OCI-LY1 (cell line): Measurements from ENCODE around the gene SYNPO2.

Source experiments
- H2AFZ ChIP-seq: fragments of 200-600 bp; sonication (generic), shearing (Covaris generic); 2 replicates; pipeline ENCODE4 v1.6.0; 2014; ENCODE audit warnings: antibody characterized with exemption, mild to moderate bottlenecking, low read length
- H3F3A ChIP-seq: fragments of 200-600 bp; sonication (generic), shearing (Covaris generic); 2 replicates; pipeline ENCODE4 v1.6.0; 2014; ENCODE audit warnings: mild to moderate bottlenecking, antibody characterized with exemption, low read length, moderate library complexity; ENCODE audit not compliant: insufficient read depth
- H3K27ac ChIP-seq: fragments of 200-600 bp; sonication (generic); 2 replicates; pipeline ENCODE4 v1.5.1; 2014; ENCODE audit warnings: low read length, mixed run types, mild to moderate bottlenecking, low read depth; ENCODE audit not compliant: poor library complexity, severe bottlenecking
- H3K27me3 ChIP-seq: fragments of 200-600 bp; sonication (generic); 2 replicates; pipeline ENCODE4 v1.6.0; 2014; ENCODE audit warnings: antibody characterized with exemption, mild to moderate bottlenecking, low read length, moderate library complexity; ENCODE audit not compliant: insufficient read depth
- H3K36me3 ChIP-seq: fragments of 200-600 bp; sonication (generic); 2 replicates; pipeline ENCODE4 v1.6.1; 2014; ENCODE audit warnings: mild to moderate bottlenecking, antibody characterized with exemption, low read length, moderate library complexity, mixed read lengths; ENCODE audit not compliant: insufficient read depth
- H3K4me1 ChIP-seq: fragments of 200-600 bp; sonication (generic); 2 replicates; pipeline ENCODE4 v1.5.1; 2014; ENCODE audit warnings: mild to moderate bottlenecking, low read length, moderate library complexity; ENCODE audit not compliant: insufficient read depth, severe bottlenecking
- H3K4me2 ChIP-seq: fragments of 200-600 bp; sonication (generic), shearing (Covaris generic); 2 replicates; pipeline ENCODE4 v1.6.1; 2014; ENCODE audit warnings: low read length
- H3K4me3 ChIP-seq: fragments of 200-600 bp; sonication (generic); 2 replicates; pipeline ENCODE4 v1.5.1; 2014; ENCODE audit warnings: low read length, low read depth, mild to moderate bottlenecking, mixed read lengths; ENCODE audit not compliant: poor library complexity, severe bottlenecking
- H3K79me2 ChIP-seq: fragments of 200-600 bp; shearing (Covaris generic); 2 replicates; pipeline ENCODE4 v1.6.1; 2016; ENCODE audit warnings: mixed run types, low read length, mixed read lengths; ENCODE audit not compliant: insufficient read depth
- H3K9ac ChIP-seq: fragments of 200-600 bp; sonication (generic), shearing (Covaris generic); 2 replicates; pipeline ENCODE4 v1.6.1; 2014; ENCODE audit warnings: mild to moderate bottlenecking, low read length, mixed read lengths
- H3K9me2 ChIP-seq: fragments of 200-600 bp; sonication (generic), shearing (Covaris generic); 2 replicates; pipeline ENCODE4 v1.6.1; 2014; ENCODE audit warnings: low read depth, mild to moderate bottlenecking, low read length, mixed read lengths
- H3K9me3 ChIP-seq: fragments of 200-600 bp; shearing (Covaris generic); 2 replicates; pipeline ENCODE4 v1.6.1; 2014; ENCODE audit warnings: low read length, mixed read lengths
- H4K20me1 ChIP-seq: fragments of 200-600 bp; sonication (generic), shearing (Covaris generic); 2 replicates; pipeline ENCODE4 v1.6.0; 2016; ENCODE audit warnings: mild to moderate bottlenecking, low read length; ENCODE audit not compliant: insufficient read depth
- EZH2 ChIP-seq: fragments of 200-600 bp; sonication (generic), shearing (Covaris generic); IDR thresholded peaks from 2 replicates; pipeline ENCODE4 v1.8.0; 2017; ENCODE audit warnings: borderline replicate concordance, mixed run types, mild to moderate bottlenecking, antibody characterized with exemption, low read length, moderate library complexity, mixed read lengths
- TF ChIP-seq, protein P1 (sequence below): fragments of 200-600 bp; sonication (generic), shearing (Covaris generic); IDR thresholded peaks from 2 replicates; pipeline ENCODE4 v1.5.1; 2017; ENCODE audit warnings: mild to moderate bottlenecking, antibody characterized with exemption, low read length, moderate library complexity, mixed read lengths

The SYNPO2 gene

DNA sequence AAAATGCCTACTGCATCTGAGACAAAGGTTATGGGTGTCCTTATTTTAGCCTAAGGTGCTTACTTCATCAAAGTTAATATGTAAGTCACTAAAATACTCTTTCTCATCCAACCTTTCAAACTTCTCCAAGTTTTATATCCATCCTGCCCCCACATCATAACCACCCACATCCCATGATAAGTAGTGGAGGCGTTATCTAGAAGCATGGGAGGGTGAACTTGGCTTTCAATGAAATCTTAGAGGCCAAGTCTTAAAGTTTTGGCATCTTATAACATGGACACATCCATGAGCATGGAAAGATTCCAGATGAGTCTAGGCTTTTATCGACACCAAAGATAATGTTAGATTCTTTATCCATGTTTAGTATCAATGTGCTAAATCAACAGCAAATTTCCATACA is 29.9 kb upstream of the SYNPO2 start:
- Histone ChIP-seq H3K79me2 (no peaks in the 10 kb centered on the region), H3F3A (no peaks in the 10 kb centered on the region), H4K20me1 (no peaks in the 10 kb centered on the region), H3K4me3 (no peak overlapping the region), H3K4me1 (no peaks in the 10 kb centered on the region), H3K4me2 (no peak overlapping the region), H3K9ac (no peak overlapping the region), H3K36me3 (no peaks in the 10 kb centered on the region), H3K9me2 (no peaks in the 10 kb centered on the region), H2AFZ (no peak overlapping the region), H3K27ac (no peak overlapping the region), H3K9me3 (no peaks in the 10 kb centered on the region), H3K27me3 (no peaks in the 10 kb centered on the region)
- no peak for TF ChIP-seq EZH2
- TF ChIP-seq, protein P1, sequence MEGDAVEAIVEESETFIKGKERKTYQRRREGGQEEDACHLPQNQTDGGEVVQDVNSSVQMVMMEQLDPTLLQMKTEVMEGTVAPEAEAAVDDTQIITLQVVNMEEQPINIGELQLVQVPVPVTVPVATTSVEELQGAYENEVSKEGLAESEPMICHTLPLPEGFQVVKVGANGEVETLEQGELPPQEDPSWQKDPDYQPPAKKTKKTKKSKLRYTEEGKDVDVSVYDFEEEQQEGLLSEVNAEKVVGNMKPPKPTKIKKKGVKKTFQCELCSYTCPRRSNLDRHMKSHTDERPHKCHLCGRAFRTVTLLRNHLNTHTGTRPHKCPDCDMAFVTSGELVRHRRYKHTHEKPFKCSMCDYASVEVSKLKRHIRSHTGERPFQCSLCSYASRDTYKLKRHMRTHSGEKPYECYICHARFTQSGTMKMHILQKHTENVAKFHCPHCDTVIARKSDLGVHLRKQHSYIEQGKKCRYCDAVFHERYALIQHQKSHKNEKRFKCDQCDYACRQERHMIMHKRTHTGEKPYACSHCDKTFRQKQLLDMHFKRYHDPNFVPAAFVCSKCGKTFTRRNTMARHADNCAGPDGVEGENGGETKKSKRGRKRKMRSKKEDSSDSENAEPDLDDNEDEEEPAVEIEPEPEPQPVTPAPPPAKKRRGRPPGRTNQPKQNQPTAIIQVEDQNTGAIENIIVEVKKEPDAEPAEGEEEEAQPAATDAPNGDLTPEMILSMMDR: no peak

DNA sequence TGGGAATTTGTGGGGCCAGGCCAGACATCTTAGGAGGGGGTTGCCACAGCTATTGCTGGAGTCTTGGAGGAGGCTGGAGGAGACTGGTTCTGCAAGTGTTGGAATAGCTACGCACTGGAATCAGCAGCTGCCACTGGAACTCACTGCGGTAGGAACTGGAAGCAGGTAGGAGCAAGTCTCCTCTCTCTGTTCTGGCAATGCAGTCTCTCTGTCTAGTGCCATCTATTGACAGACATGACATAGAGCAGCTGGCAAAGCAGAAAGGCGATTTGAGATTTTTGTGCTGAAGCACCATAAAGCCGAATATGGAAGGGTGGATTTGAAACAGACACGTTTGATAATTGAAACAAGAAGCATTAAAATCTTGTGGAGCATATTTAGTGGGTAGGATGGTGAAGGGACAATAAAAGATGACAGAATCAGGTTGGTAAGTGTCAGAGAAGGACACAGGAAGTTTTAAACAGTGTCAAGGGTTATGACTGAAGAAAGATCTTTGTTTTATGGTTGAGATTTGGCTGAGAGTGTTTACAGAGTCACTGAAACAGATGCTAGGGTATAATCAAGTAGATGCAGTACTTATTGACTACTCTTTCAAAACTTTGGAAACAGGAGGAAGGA is 23.5 kb upstream of the SYNPO2 start:
- H3K9me2 ChIP-seq: no peaks in the 10 kb centered on the region
- H3K79me2 ChIP-seq: no peaks in the 10 kb centered on the region

DNA sequence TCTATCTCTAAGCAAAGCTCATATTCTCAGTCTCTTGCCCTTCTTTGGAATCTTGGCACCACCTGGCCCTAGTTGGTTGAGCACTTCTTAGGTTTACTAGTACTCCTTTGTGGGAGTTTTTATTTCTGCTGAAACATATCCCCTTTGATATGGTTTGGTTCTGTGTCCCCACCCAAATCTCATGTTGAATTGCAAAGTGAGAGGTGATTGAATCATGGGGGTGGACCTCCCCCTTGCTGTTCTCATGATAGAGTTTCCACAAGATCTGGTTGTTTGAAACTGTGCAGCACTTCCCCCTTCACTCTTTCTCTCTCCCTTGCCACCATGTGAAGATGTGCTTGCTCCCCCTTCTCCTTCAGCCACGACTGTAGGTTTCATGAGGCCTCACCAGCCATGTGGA is 22.2 kb upstream of the SYNPO2 start:
- H3K4me3 ChIP-seq: no peak overlapping the region
- H3K27me3 ChIP-seq: no peaks in the 10 kb centered on the region
- no peaks in the 10 kb centered on the region for H3K36me3 ChIP-seq
- H3K79me2 ChIP-seq: no peaks in the 10 kb centered on the region
- H3K27ac ChIP-seq: no peak overlapping the region
- no peak overlapping the region for H3K4me2 ChIP-seq
- H3K4me1 ChIP-seq: no peaks in the 10 kb centered on the region
- H3K9ac ChIP-seq: no peak overlapping the region
- no peaks in the 10 kb centered on the region for H4K20me1 ChIP-seq
- no peaks in the 10 kb centered on the region for H3F3A ChIP-seq
- no peaks in the 10 kb centered on the region for H3K9me3 ChIP-seq
- no peak overlapping the region for H2AFZ ChIP-seq
- TF ChIP-seq, protein P1: no peak
- TF ChIP-seq EZH2: no peak
- H3K9me2 ChIP-seq: no peaks in the 10 kb centered on the region

More for the DNA sequence above, 23.5 kb upstream of the SYNPO2 start:
- TF ChIP-seq, protein P1: peak; percentile 69
- TF ChIP-seq EZH2: no peak
- no peaks in the 10 kb centered on the region for H4K20me1 ChIP-seq
- no peak overlapping the region for H3K4me3 ChIP-seq
- no peak overlapping the region for H3K4me2 ChIP-seq
- no peaks in the 10 kb centered on the region for H3K36me3 ChIP-seq
- no peaks in the 10 kb centered on the region for H3K27me3 ChIP-seq
- no peak overlapping the region for H2AFZ ChIP-seq
- H3F3A ChIP-seq: no peaks in the 10 kb centered on the region
- H3K27ac ChIP-seq: no peak overlapping the region
- H3K9ac ChIP-seq: no peak overlapping the region
- H3K4me1 ChIP-seq: no peaks in the 10 kb centered on the region
- H3K9me3 ChIP-seq: no peaks in the 10 kb centered on the region
